Epithelial cell of prostate (primary cell): ENCODE data around the gene AGL.
A peak's percentile ranks its signal among the peaks of the same experiment; 100 is the strongest.
"Not testable (repeated sequence)": the region's sequence is repeated elsewhere in the genome, so short reads cannot be mapped to it uniquely, and the experiment has no call there.

Experiments
- DNase-seq: peaks from one replicate; pipeline ENCODE4 v3.0.0-alpha.2; 2011; ENCODE audit warnings: low read depth, low spot score
- H3K27ac ChIP-seq: fragments of 450-650 bp; 2 replicates; pipeline ENCODE4 v1.5.1; 2017; ENCODE audit warnings: mild to moderate bottlenecking

The AGL gene

DNA sequence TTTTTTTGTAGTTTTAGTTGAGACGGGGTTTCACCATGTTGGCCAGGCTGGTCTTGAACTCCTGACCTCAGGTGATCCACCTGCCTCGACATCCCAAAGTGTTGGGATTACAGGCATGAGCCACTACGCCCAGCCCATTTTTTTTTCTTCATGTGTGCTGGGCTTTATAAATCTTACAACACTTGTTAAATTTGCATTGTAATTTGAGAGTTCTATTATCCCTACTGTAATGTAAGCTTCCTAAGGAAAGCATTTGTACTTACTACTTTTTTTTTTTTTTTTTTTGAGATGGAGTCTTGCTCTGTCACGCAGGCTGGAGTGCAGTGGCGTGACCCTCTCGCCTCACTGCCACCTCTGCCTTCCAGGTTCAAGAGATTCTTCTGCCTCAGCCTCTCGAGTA is 121.9 kb downstream of the AGL start:
- H3K27ac ChIP-seq = peak overlapping the region; percentile 89
- not testable (repeated sequence) for DNase-seq
